T-helper 17 cell (primary cell): Measurements from ENCODE around the gene NFATC1. TPM values are rescaled to one million over a fixed set of nuclear protein-coding genes. Genes with fewer than 3 reads are reported as not detected.

Source experiments
- ATAC-seq: fragments of 150-1000 bp; cut with Tn5 transposase; 2 replicates; pipeline ENCODE4 v1.10.0; 2021; ENCODE audit warnings: mild to moderate bottlenecking, moderate library complexity
- DNase-seq, 3 donors: peaks; one replicate each; pipeline versions ENCODE4 v3.0.0 to v3.0.0-alpha.2; 2020 to 2021
- H3K9me3 ChIP-seq: one replicate; pipeline ENCODE4 v1.7.0; 2013; ENCODE audit warnings: low read length, mild to moderate bottlenecking; ENCODE audit not compliant: control insufficient read depth, poor library complexity, severe bottlenecking
- H3K27ac Mint-ChIP-seq: one replicate; pipeline ENCODE4 v1.8.0; 2022; ENCODE audit warnings: mild to moderate bottlenecking, moderate library complexity, mixed read lengths
- H3K27me3 Mint-ChIP-seq: one replicate; pipeline ENCODE4 v1.8.0; 2022; ENCODE audit warnings: mixed read lengths
- H3K36me3 Mint-ChIP-seq: one replicate; pipeline ENCODE4 v1.8.0; 2022; ENCODE audit warnings: low read depth, mixed read lengths
- H3K4me1 Mint-ChIP-seq: one replicate; pipeline ENCODE4 v1.8.0; 2022; ENCODE audit warnings: mild to moderate bottlenecking, mixed read lengths
- H3K4me3 Mint-ChIP-seq: one replicate; pipeline ENCODE4 v1.8.0; 2022; ENCODE audit warnings: mild to moderate bottlenecking, moderate library complexity, mixed read lengths
- total RNA-seq, 4 donors: library from RNA in 2 of 4; stranded (reverse) in 2 of 4; gene quantifications; one replicate each; pipeline ENCODE4 v1.2.3 and lab custom pipeline; 2022 to 2026

NFATC1 gene
- total RNA-seq, 2 donors from 2014 or later, result 73.4 to 77.8 TPM

DNA sequence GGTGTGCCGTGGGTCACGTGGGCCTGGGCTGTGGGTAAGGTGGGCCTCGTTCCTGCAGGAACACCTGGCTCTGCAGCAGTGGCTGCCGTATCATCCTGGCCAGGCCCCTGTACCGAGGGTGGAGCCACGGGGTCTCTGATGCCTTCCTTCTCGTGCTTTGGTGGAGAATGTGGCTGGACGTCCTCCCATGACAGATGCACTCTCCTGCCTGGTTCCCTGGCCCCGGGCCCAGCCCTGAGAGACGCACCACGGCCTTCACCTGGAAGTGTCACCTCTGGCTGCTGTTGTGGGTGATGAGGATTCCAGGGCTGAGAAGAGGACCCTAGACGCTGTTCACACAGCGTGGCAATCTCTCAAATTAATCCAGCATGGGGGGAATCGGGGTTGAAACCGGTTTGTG, 49.5 kb downstream of the NFATC1 start:
- Mint-ChIP-seq H3K4me3 (peak overlapping the region; percentile 28), H3K36me3 (no peaks in the 10 kb centered on the region)

DNA sequence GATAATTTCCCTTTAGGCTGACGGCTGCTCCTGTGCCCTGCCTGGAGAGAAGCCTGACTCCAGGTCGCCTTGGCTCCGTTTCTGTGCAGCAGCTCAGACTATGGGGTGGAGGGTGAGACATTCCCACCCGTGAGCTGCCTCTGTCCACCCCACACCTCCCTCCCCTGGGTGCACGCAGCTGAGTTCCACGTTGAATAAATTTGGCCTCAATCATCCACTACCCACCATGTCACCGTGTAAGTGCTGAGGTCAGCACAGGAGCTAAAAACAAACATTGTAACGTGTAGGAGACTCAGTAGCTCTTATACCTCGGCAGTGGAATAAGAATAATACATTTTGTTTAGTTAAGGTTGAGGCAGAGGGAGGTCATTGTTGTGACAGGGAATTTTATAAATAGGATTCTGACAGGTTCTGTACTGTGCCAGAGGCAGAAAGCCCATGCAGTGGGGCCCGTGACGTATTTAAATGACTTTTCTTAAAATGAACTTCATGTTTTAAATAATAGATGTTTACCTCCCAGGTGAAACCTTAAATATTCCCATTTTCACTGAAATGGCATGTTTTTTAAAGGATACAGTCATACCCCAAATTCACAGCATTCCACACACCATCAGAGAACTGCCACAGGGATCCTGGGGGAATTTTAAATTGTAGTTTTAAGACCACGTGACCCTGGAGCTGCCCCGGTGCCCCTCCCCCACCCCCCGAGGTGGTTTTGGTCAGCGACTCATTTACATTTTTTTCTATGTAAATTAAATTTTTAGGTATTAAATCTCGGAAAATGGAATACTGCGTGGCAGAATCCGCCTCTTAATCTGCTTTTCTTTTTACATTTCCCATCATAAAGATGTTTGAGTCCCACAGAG, 50.2 kb downstream of the NFATC1 start:
- H3K4me3 Mint-ChIP-seq, result peak overlapping the region; percentile 28
- H3K36me3 Mint-ChIP-seq, result no peaks in the 10 kb centered on the region
- DNase-seq (no peak), ATAC-seq (no peak)
- H3K4me1 Mint-ChIP-seq, result peaks cover 13% of the 10 kb centered on the region
- H3K9me3 ChIP-seq, result no peaks in the 10 kb centered on the region
- H3K27ac Mint-ChIP-seq, result no peak overlapping the region
- no peaks in the 10 kb centered on the region for H3K27me3 Mint-ChIP-seq

More for the DNA sequence above, 49.5 kb downstream of the NFATC1 start:
- H3K27ac Mint-ChIP-seq, result no peak overlapping the region
- DNase-seq, result no peak
- ATAC-seq, result no peak
- H3K9me3 ChIP-seq, result no peaks in the 10 kb centered on the region
- H3K27me3 Mint-ChIP-seq, result no peaks in the 10 kb centered on the region
- peaks cover 13% of the 10 kb centered on the region for H3K4me1 Mint-ChIP-seq

DNA sequence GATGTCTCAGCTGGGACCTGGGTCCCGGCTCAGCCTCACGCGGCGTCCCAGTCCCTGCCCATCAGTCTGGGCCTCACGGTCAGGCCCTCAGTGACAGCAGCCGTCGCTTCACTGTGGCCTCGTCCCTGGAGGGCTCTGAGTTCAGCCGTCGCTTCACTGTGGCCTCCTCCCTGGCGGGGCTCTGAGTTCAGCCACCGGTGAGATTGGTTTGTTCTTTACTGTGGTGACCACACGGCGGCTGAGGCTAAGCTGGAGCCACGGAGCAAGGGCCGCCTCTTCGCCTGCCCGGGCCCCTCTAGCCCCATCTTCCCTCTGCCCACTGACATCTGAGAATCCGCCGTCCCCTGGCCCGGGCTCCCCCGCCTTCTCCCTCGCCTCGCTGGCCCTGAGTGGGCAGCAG, 51.2 kb downstream of the NFATC1 start:
- H3K27me3 Mint-ChIP-seq, result no peaks in the 10 kb centered on the region
- no peak overlapping the region for H3K4me3 Mint-ChIP-seq
- ATAC-seq (no peak), DNase-seq (no peak)
- H3K27ac Mint-ChIP-seq, result peak overlapping the region; percentile 65
- no peaks in the 10 kb centered on the region for H3K9me3 ChIP-seq
- H3K4me1 Mint-ChIP-seq, result peaks cover 16% of the 10 kb centered on the region
- no peaks in the 10 kb centered on the region for H3K36me3 Mint-ChIP-seq

DNA sequence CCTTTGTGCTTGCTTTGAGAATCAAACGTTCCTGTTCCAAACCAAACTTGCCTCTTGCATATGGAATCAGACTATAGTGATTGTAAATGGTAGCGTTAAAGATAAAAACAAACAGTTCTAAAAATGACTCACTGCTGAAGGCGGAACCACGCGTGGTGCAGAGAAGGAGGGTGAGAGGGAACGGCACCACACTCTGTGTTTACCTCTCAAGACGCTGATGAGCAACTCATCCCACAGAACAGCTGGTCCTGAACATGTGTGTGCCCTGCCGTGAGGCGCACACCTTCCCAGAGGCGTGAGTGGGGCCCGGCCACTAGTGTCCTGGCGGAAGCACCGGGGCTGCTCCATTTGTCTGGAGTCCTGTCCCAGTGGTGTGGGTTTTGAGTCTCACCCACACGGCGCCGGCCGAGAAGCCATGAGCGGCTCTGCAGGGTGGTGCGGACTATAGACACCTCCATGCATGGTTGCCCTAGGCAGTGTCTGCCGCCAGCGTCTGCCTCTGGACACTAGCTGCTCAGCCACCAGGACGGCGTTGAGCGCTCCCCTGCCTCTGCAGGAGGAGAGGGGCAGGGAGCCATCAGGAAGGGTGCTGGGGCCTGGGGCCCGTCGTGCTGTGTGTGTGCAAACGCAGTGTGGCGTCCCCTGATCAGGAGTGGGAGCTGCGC, 52.1 kb downstream of the NFATC1 start:
- DNase-seq, result no peak
- no peaks in the 10 kb centered on the region for H3K36me3 Mint-ChIP-seq
- H3K27me3 Mint-ChIP-seq, result no peaks in the 10 kb centered on the region
- H3K27ac Mint-ChIP-seq, result peak overlapping the region; percentile 65
- ATAC-seq, result no peak
- no peaks in the 10 kb centered on the region for H3K9me3 ChIP-seq
- no peak overlapping the region for H3K4me3 Mint-ChIP-seq
- peaks cover 16% of the 10 kb centered on the region for H3K4me1 Mint-ChIP-seq

DNA sequence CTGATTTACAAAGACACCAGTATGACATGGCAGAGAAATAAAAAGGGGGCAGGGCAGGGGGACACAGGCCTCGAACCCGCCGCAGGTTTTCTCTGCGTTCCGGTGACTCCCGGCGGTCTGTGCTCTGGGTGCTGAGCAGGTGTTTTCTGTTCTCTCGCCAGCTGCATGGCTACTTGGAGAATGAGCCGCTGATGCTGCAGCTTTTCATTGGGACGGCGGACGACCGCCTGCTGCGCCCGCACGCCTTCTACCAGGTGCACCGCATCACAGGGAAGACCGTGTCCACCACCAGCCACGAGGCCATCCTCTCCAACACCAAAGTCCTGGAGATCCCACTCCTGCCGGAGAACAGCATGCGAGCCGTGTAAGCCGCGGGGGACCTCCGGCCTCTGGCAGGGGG, 52.9 kb downstream of the NFATC1 start:
- Mint-ChIP-seq H3K27me3 (no peaks in the 10 kb centered on the region), H3K4me1 (peaks cover 14% of the 10 kb centered on the region), H3K27ac (no peak overlapping the region), H3K36me3 (no peaks in the 10 kb centered on the region), H3K4me3 (no peak overlapping the region)
- ATAC-seq, result no peak
- no peak for DNase-seq
- no peaks in the 10 kb centered on the region for H3K9me3 ChIP-seq

DNA sequence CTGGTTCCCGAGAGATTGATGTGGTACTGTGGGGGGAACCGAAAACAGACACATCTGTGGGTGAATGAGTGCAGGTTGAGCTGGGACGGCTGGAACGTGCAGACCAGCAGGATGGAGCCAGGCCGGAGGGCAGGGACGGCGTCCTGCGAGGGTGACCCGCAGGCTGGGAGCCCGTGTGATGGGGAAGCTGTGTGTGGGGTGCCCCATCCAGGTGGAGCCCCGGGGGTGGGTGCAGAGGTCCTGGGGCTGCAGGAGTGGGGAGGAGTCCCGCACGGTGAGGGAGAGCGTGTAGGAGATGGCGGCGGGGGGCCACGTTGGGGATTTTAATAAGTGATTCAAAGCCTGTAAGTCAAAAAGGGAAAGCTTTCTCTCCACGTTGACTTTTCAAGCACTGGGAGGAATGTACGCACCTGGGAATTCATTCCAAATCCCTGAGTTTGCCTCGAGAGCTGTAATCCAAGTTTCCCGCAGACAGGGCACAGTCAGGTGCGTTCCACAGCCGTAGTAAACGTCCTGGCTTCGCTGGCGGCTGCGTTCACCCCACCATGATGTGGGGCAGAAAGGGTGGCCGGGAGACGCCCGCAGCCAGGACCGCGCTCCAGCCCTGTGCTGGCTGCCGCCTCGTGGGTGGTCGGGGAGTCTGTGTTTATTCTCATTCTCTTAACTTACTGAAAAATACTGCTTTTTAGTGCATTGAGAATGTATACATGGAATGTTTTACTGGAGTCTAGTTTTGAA, 54.0 kb downstream of the NFATC1 start:
- no peaks in the 10 kb centered on the region for H3K36me3 Mint-ChIP-seq
- H3K27me3 Mint-ChIP-seq, result no peaks in the 10 kb centered on the region
- H3K4me3 Mint-ChIP-seq, result peak overlapping the region; percentile 41
- H3K9me3 ChIP-seq, result no peaks in the 10 kb centered on the region
- no peak for DNase-seq
- H3K4me1 Mint-ChIP-seq, result peaks cover 12% of the 10 kb centered on the region
- H3K27ac Mint-ChIP-seq, result peak overlapping the region; percentile 59
- ATAC-seq, result no peak

DNA sequence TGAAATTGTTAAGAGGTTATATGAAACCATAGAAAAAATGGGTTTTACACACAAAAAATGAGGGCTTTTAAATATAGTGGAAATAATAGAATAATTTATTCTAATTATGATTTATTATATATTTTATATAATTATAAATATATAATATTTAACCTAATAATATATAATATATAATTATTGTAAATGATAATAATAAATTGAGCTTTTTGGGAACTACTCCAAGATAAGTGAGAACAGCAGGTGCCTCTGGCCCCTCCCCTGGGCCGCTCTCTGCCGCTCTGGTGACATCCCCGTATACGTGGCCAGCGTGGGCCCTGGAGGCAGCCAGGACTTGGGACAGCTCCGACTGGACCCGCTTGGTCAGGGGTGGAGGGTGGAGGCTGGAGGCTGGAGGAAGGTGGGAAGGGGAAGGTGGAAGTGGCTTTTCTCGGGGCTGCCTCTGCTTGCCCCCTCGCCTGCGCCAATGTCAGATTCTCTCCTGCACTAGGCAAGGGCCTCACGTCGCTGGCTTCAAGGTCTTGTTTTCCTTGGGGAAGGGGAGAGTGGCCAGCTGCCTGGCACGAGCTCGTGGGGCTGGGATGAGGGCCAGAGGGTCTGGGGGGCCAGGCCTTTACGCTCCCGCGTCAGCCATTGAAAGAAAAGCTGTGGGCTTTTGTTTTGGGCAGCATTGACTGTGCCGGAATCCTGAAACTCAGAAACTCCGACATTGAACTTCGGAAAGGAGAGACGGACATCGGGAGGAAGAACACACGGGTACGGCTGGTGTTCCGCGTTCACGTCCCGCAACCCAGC, 54.8 kb downstream of the NFATC1 start:
- Mint-ChIP-seq H3K36me3 (no peaks in the 10 kb centered on the region), H3K27me3 (no peaks in the 10 kb centered on the region), H3K4me3 (no peak overlapping the region), H3K27ac (peak overlapping the region; percentile 59), H3K4me1 (peaks cover 10% of the 10 kb centered on the region)
- no peak for DNase-seq
- no peaks in the 10 kb centered on the region for H3K9me3 ChIP-seq
- no peak for ATAC-seq

DNA sequence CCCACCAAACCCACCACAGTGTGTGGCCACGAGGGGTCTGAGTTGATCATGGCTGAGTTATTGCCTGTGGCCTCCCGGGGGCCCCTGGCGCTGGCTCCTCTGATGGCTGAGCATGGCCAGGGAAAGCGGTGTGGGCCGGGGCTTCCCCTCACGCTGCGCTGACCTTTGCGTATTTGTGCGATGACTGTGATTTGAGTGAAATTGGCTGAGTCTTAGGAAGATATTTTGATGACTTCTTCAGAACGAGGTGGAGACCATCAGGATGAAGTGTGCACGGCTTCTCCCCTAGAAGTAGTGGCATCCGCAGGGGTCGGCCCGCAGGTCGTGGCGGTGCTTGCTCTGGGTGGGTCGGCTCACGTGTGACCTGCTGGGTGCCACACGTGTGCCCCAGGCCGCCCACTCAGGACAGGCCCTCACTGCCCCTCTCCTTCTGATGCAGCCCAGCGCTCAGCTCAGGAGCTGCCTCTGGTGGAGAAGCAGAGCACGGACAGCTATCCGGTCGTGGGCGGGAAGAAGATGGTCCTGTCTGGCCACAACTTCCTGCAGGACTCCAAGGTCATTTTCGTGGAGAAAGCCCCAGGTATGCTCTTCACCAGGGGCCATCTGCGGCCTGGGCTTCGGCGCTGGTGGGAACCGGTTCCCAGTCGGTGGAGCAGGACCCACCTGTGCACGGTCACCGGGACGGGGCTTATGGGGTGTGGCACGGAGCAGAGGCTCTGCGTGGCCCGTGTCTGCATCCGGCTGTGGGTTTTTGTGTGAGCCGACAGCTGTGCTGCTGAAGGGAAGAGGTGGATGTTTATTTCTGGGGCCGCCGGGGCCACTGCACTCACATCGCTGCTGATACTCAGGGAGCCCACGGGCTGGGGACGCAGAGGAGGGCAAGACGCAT, 55.8 kb downstream of the NFATC1 start:
- H3K4me1 Mint-ChIP-seq, result peaks cover 8% of the 10 kb centered on the region
- DNase-seq (no peak), ATAC-seq (no peak)
- H3K27ac Mint-ChIP-seq, result peak overlapping the region; percentile 74
- H3K9me3 ChIP-seq, result no peaks in the 10 kb centered on the region
- no peaks in the 10 kb centered on the region for H3K27me3 Mint-ChIP-seq
- H3K36me3 Mint-ChIP-seq, result no peaks in the 10 kb centered on the region
- H3K4me3 Mint-ChIP-seq, result peak overlapping the region; percentile 53

DNA sequence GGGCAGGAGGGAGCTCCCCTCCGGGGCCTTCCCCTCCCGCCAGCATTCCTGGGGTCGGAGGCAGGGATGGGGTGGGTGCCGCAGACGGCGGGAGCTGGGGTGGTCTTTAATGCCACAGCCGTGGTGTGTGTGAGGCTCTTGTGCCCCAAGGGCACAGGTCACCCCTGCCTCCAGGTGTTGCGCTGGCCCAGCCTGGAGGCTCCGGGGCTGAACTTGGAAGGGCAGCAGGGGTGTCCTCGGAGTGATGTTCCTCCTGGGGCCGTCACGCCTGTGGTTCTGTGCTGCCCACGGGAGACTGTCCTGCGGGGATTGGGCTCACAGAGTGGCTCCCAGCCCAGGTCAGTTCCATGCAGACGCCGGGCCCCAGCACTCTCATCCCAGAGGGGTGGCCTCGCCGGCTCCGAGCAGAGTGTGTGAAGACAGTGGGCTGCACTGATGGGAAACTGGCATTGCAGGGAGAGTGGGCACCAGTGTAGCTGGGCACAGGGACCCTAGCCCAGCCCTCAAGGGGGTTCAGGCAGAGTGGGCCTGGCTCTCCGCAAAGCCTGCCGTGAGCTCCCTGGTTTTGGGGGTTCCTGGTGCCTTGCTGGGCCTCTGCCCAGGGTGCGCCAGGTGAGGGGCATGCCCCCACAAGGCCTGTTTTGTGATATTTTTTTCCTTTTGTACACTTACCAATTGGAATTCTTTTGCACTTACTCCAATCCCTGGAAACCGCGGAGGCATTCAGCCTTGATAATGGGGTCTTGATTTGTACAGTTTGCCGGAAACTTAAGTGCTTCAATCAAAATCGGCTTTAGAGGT, 56.7 kb downstream of the NFATC1 start:
- no peaks in the 10 kb centered on the region for H3K36me3 Mint-ChIP-seq
- peak overlapping the region; percentile 74 for H3K27ac Mint-ChIP-seq
- ATAC-seq (no peak), DNase-seq (no peak)
- H3K4me3 Mint-ChIP-seq, result no peak overlapping the region
- no peaks in the 10 kb centered on the region for H3K27me3 Mint-ChIP-seq
- peaks cover 8% of the 10 kb centered on the region for H3K4me1 Mint-ChIP-seq
- H3K9me3 ChIP-seq, result no peaks in the 10 kb centered on the region

DNA sequence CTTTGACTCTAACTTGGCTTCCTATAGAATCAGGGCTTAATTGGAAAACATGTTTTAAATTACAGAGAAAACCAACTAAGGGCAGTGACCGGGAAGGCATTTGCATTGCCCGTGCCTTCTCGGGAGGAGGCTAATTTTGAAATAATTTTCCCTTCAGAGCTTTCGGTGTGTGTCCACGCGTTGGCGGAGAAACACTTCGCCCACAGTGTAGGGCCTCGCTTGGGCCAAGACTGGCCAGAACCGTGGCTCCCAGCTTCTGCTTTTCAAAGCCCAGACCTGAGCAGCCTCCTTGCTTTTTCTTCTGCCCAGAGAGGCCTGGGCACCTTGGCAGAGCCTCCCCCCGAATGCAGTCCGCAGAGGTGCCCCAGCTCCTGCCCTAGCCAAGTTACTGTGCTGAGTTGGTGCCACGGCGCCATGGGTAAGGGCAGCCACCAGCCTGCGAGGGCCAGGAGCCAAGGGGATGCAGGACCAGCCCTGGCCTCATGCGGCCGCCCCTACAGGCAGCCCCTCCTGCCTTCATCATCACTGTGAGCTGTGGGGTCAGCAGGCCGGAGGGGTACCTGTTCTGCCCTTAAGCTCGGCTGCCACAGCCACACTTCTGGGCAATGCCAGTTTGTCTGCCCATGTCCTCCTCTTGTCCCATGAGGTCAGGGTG, 57.4 kb downstream of the NFATC1 start:
- Mint-ChIP-seq H3K27ac (no peak overlapping the region), H3K4me1 (peaks cover 5% of the 10 kb centered on the region), H3K27me3 (no peaks in the 10 kb centered on the region), H3K36me3 (no peaks in the 10 kb centered on the region), H3K4me3 (no peak overlapping the region)
- DNase-seq (no peak), ATAC-seq (no peak)
- no peaks in the 10 kb centered on the region for H3K9me3 ChIP-seq
